IPS-NIHi7 (cell line): ENCODE data around the gene RPA3.
A peak's percentile ranks its signal among the peaks of the same experiment; 100 is the strongest.

Source experiments
- DNase-seq: peaks from one replicate; pipeline ENCODE4 v3.0.0; 2012; ENCODE audit warnings: mixed read lengths; ENCODE audit errors: extremely low spot score

RPA3 gene

DNA sequence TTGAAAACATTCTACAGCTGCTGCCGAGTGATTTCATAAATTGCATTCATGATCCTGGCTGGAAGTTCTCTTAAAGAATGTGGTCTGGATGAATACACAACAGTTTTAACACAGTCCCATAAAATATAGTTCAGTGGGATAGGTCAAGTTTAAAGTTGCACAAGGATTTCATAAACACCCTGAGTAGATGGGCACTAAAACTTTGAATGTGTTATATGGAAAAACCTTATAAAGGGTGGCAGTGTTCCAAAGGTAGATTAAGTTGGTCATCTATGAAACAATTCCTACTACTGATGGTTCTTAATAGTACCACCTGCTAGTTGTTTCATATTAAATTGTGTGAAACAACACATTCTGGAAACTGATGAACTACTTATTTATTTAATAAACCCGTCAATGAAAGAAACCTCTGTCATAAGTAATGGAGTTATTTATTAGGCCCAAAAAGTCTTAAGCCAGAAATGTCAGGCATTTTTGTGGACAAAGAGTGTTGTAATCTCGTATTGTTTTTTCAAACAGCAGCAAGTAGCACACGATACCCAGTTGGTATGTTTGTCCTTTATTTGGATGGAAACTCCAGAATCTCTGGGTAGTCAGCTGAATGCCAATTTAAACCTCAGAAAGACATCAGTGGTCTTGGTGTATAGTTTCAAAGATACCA is 14.3 kb upstream of the RPA3 start:
- DNase-seq = no peak

DNA sequence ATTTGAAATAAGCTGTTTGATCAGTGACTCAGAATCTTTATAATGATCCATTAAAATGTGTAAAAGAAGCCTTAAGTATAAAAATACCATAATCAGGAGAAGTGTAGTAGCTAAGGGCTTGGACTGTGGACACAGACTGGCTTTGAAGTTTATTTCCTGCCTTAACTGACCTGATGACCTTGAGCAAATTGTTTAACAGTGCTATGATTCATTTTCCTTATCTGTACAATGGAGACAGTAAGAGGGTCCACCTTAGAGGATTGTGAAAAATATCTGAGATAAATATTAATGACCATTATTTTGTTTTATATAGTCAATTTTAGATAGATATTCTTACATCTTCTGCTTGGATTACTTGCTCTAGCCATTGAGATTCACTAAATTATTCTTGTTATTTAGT is 13.3 kb upstream of the RPA3 start:
- DNase-seq = no peak

- no peak for DNase-seq
Measured at GRCh38 chr7:7720750-7721621, 2.6 kb upstream of the RPA3 start.

DNA sequence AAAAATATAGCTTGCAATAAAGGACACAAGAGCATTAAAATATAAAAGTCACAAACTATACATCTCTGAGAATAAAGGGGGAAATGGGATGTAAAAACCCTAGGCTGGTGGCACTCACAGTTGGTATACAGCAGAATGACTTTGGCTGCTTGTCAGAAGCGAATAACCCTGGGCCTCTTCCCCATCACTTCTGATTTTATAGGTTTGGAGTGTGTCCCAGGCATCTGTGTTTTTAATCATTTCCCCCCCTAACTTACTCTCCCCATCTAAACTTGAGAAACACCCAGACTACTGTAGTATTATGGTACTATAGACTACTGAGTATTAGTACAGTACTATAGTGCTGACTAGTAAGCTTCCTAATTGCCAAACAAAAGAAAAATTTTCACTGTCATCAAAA is 1.8 kb upstream of the RPA3 start:
- DNase-seq = no peak

GRCh38 chr7:7719236-7719635 is 829 bp upstream of the RPA3 start:
- no peak for DNase-seq

GRCh38 chr7:7713730-7714129 is 4.7 kb downstream of the RPA3 start:
- no peak for DNase-seq

GRCh38 chr7:7710469-7710868 is 7.9 kb downstream of the RPA3 start:
- no peak for DNase-seq

DNA sequence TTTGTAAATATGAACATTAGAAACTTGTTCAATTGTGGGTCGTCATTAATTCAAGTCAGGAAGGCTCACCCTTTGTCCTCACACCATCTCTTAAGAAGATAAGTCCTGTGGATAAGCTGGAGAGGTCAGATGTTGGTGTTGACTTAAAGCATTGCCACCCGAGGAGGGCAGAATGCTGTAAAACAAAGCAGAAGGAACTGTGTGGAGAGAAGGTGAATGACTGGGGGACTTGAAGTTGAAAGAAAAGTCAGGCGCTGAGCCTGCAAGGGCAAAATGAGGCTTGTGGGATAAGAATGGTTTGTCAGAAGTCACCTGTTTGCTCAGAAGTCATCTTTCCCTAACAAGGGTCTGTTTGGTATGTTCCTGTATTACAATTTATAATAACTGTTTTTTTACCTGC is 9.1 kb downstream of the RPA3 start:
- peak; percentile 38 for DNase-seq

- DNase-seq = no peak
Measured at GRCh38 chr7:7707806-7708205, 10.6 kb downstream of the RPA3 start.

DNA sequence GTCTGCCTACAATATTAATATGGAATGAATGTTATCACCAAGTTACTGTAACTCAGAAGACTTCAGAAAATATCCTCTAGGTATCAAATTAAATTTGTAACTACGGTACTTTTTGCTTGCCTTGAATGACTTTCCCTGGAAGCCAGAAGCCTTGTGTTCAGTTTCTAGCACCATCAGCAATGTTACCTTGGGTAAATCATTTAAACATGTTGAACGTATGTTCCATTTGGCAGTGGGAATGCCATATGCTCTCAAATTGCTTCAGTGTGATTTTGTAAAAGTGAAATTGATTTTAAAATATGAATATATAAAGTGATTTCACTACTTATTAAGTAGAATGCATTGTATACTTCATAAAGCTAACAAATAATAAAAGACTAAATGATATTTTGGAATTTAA is 11.2 kb downstream of the RPA3 start:
- DNase-seq = no peak

DNA sequence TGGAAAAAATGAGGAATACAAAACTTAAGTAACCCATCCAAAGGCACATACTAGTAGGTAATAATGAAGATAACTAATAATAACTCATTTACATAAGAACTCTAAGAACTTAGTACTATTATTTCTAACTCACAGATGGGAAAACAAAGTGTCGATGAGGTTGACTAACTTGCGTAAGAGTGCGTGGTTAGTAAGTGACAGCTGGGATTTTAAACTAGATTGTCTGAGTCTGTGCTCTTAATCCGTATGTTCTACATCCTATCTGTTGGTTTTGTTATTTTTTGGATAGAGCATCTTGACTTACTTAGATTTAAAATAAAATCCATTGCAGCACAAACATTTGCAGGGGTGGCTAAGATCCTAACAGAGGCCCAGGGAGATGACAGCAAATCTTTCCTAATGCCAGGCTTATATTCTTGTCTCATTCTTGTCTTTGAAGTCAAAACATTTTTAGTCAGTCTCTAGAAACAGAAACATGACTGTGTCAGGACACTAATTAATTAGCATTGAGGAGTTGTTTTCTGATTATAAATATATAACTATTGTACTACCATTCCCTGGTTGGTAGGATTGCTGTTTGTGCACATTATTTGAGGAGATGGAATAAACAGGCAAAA is 11.7 kb downstream of the RPA3 start:
- DNase-seq = no peak

- DNase-seq = no peak
Measured at GRCh38 chr7:7706101-7706511, 12.3 kb downstream of the RPA3 start.

- no peak for DNase-seq
Measured at GRCh38 chr7:7705318-7705717, 13.1 kb downstream of the RPA3 start.

- DNase-seq = no peak
Measured at GRCh38 chr7:7704867-7705266, 13.5 kb downstream of the RPA3 start.

DNA sequence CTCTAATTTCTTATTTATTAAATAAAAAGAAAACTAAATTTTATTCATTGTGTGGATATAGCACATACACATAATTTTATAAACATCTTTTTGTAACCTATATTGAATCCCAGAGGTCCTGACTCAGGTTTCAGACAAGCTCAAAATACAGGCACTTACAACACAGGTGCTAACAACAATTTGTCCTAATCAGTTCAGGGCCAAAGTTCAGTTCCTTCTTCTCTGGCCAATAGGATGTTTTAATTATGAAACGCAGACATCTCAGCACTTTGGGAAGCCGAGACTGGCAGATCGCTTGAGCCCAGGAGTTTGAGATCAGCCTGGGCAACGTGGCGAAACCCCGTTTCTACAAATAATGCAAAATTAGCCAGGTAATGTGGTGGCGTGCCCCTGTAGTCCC is 15.0 kb downstream of the RPA3 start:
- DNase-seq = no peak

DNA sequence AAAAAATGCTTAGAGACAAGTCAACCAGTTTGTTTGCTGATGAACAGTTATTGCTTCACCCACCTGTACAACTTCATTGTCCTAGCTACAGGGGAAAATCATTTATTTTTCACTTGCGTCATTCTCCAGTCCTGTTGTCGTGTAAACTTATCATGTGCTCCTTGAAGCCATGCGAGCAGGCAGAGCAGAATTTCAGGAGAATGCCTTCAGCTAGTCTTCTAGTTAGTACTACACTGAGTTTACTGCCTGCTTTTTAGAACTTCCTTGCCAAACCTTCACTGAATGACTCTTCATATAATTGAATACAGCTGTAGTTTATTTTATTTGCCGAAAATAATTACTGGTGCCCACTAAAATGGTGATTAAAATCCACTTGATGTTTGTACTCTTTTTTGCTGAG is 15.6 kb downstream of the RPA3 start:
- DNase-seq = no peak

GRCh38 chr7:7701527-7701926 is 16.9 kb downstream of the RPA3 start:
- no peak for DNase-seq

GRCh38 chr7:7699970-7700369 is 18.4 kb downstream of the RPA3 start:
- DNase-seq = no peak

DNA sequence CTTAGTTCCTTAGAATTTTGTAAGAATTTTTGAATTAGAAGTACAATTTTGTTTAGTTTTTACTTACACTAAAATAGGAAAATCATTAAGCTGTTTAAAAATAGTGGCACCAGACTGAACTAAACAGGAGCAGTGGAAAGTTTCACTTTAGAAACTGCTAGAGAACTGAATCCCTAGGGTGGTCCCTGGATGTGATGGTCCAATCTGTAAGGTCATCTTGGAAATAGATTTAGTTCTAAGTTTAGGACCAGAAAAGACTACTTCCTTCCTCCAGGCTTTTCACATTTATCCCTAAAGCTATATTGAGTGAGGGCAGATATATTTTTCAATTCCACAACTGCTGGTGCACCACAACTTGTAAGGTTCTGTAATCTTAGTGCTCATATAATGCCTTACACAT is 19.0 kb downstream of the RPA3 start:
- no peak for DNase-seq

DNA sequence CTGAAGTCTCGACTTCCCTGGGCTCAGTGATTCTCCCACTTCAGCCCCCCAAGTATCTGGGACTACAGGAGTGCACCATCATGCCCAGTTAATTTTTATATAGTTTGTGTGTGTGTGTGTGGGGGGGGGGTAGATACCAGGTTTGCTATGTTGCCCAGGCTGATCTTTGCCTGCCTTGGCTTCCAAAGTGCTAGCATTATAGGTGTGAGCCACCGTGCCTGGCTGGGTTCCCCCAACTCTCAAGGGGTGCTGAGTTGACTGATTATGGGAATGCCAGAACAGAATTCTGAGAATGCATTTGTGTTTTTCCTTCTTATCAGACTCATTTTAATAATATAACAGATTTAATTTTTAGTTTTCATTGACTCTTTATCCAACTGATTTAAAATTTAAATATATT is 19.5 kb downstream of the RPA3 start:
- no peak for DNase-seq

GRCh38 chr7:7696458-7697119 is 21.8 kb downstream of the RPA3 start:
- no peak for DNase-seq

DNA sequence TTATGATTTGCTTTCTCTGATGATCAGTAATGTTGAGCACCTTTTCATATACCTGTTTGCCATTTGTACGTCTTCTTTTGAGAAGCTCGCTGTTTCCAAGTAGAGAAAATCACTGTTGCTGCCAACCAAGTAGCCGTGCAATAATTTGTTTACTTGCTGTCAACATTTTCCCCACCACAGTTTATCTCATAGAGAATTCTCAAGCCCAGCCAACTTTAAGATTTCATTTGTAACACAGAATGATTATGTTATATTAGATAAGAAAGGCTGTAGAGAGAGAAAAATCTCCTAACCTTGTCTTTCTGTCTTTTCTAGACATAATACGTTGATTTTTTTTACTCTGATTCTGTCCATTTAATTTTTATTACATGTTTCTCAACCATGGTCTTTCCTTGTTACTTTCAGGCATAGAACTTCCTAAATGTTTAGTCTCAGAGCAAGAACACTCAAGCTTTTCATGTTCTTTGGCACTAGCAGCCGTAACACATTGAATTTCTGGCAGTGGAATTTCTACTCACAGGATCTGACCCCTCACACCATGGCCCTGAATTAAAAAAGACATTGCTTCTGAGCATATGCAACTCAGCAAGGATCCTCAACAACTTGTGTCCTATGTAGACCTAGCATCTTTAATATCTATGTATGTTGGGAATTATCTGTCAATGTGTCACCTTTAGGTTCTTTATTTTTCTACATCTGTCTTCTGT is 23.1 kb downstream of the RPA3 start:
- no peak for DNase-seq
